Prostate gland (tissue), 2 donors: ENCODE results near the gene SLC39A11.

Experiments used
- POLR2A ChIP-seq: fragments of 450-650 bp; IDR thresholded peaks from one replicate; pipeline ENCODE4 v1.6.1; 2016; ENCODE audit warnings: antibody characterized with exemption, mild to moderate bottlenecking
- POLR2AphosphoS5 ChIP-seq: sonication (generic); formaldehyde crosslinking; IDR thresholded peaks from one replicate; pipeline ENCODE4 v1.6.1; 2017; ENCODE audit warnings: antibody characterized with exemption
- TF ChIP-seq, protein P1 (sequence below), 4 experiments: fragments of 200-600 bp in 2 of 4; fragments of 450-650 bp in 2 of 4; sonication (generic) in 2 of 4; IDR thresholded peaks; 1 replicate in 3 of 4; 2 replicates in 1 of 4; pipeline ENCODE4 v1.5.1; 2016 to 2019; ENCODE audit warnings: antibody characterized with exemption in 4 of 4, mild to moderate bottlenecking in 2 of 4, moderate library complexity in 2 of 4

DNA sequence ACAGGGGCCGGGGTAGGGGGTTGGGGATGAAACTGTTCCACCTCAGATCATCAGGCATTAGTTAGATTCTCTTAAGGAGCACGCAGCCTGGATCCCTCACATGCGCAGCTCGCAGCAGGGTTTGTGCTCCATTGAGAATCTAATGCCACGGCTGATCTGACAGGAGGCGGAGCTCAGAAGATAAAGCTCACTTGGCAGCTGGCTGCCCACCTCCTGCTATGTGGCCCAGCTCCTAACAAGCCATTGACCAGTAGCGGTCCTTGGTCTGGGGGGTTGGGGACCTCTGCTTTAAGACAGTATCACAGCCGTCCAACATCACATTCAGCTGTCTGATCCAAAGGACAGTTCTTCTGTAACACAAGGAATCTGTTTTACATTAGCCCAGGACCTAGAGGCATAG is 62.5 kb downstream of the SLC39A11 start:
- TF ChIP-seq, protein P1, sequence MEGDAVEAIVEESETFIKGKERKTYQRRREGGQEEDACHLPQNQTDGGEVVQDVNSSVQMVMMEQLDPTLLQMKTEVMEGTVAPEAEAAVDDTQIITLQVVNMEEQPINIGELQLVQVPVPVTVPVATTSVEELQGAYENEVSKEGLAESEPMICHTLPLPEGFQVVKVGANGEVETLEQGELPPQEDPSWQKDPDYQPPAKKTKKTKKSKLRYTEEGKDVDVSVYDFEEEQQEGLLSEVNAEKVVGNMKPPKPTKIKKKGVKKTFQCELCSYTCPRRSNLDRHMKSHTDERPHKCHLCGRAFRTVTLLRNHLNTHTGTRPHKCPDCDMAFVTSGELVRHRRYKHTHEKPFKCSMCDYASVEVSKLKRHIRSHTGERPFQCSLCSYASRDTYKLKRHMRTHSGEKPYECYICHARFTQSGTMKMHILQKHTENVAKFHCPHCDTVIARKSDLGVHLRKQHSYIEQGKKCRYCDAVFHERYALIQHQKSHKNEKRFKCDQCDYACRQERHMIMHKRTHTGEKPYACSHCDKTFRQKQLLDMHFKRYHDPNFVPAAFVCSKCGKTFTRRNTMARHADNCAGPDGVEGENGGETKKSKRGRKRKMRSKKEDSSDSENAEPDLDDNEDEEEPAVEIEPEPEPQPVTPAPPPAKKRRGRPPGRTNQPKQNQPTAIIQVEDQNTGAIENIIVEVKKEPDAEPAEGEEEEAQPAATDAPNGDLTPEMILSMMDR (IDR thresholded peaks at IDR 0.05) = no peak
- no peak for TF ChIP-seq POLR2A
- no peak for TF ChIP-seq POLR2AphosphoS5
